Left lung (tissue), 10 donors: ENCODE data around the gene KHDC4. TPM values are rescaled to one million over a fixed set of nuclear protein-coding genes. Genes with fewer than 3 reads are reported as not detected.
A peak's percentile ranks its signal among the peaks of the same experiment; 100 is the strongest.

Experiments
- ATAC-seq: fragments of 200-7000 bp; cut with Tn5 transposase; one replicate; pipeline ENCODE4 v1.9.1; 2020; ENCODE audit warnings: moderate library complexity
- DNase-seq, 4 donors: peaks; one replicate each; pipeline ENCODE4 v3.0.0-alpha.2; 2013 to 2020
- H3K27ac ChIP-seq, 2 donors: fragments of 200-600 bp; sonication (generic) in 1 of 2; one replicate each; pipeline versions ENCODE4 v1.5.0 to v1.8.0; 2020 to 2021
- H3K27me3 ChIP-seq, 2 donors: fragments of 200-600 bp; sonication (generic) in 1 of 2; one replicate each; pipeline versions ENCODE4 v1.5.0 to v1.8.0; 2020 to 2021
- H3K36me3 ChIP-seq, 2 donors: fragments of 200-600 bp; sonication (generic) in 1 of 2; one replicate each; pipeline versions ENCODE4 v1.5.0 to v1.8.0; 2020 to 2021
- H3K4me1 ChIP-seq, 2 donors: fragments of 200-600 bp; one replicate each; pipeline ENCODE4 v1.8.0; 2021
- H3K4me3 ChIP-seq, 2 donors: fragments of 200-600 bp; sonication (generic) in 1 of 2; one replicate each; pipeline versions ENCODE4 v1.5.0 to v1.8.0; 2020 to 2021; ENCODE audit warnings: mild to moderate bottlenecking in 1 of 2
- H3K9me3 ChIP-seq, 2 donors: fragments of 200-600 bp; sonication (generic) in 1 of 2; one replicate each; pipeline versions ENCODE4 v1.5.0 to v1.8.0; 2020 to 2021
- intact Hi-C, 2 donors: fragments of 100-400 bp; cut with DNase I; formaldehyde crosslinking; loops; one replicate each; pipeline versions ENCODE4 v1.11.2 to v1.14.2; 2022
- polyA plus RNA-seq, 6 donors: library from polyadenylated mRNA; unstranded; fragments of 120-200 nt; gene quantifications; one replicate each; pipeline ENCODE4 v1.2.1, GENCODE V29; 2013; ENCODE audit not compliant: insufficient read length in 6 of 6
- total RNA-seq, 2 donors: library from RNA; stranded (reverse); fragmentation: NEBNext Ultra II Directional; extraction: Animal tissue kit (Norgen Biotek cat#: 25700); gene quantifications; one replicate each; pipeline ENCODE4 v1.2.1, GENCODE V29; 2021
- TF ChIP-seq, protein P1 (sequence below), 2 donors: fragments of 200-600 bp; sonication (generic) in 1 of 2; IDR thresholded peaks; one replicate each; pipeline versions ENCODE4 v1.5.0 to v1.8.0; 2021; ENCODE audit warnings: antibody characterized with exemption in 2 of 2
- donor health status: DM: no; HTN: yes; CAD: no.
- donor health status: DM: no; HTN: no; CAD: no.

The KHDC4 gene
- total and polyA plus RNA-seq, 8 donors = 38.2 to 86.8 (median 72.6) TPM

DNA sequence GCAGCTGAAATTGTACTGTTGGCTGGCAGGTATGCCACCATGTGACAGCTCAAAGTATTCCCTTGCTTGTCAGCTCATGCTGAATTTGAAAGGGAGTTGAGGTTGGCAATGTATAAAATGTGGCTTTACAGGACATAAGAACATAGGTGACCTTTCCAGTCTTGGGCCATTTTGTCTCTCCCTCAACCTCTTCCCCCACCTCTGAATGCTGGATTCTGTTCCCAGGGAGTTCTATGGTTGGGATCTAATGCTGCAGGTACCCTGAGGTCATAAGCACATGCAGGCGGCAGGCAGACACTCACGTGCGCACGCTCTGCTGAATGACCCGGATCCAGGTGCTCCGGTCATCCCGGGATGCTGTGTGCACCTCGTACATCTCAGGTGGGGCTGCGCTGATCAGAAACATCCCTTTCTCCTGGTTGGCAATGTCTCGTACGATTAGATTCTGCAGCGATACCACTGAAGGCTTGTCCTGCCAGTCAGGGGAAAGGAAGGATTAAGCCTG is 23.2 kb upstream of the KHDC4 start:
- TF ChIP-seq, protein P1, sequence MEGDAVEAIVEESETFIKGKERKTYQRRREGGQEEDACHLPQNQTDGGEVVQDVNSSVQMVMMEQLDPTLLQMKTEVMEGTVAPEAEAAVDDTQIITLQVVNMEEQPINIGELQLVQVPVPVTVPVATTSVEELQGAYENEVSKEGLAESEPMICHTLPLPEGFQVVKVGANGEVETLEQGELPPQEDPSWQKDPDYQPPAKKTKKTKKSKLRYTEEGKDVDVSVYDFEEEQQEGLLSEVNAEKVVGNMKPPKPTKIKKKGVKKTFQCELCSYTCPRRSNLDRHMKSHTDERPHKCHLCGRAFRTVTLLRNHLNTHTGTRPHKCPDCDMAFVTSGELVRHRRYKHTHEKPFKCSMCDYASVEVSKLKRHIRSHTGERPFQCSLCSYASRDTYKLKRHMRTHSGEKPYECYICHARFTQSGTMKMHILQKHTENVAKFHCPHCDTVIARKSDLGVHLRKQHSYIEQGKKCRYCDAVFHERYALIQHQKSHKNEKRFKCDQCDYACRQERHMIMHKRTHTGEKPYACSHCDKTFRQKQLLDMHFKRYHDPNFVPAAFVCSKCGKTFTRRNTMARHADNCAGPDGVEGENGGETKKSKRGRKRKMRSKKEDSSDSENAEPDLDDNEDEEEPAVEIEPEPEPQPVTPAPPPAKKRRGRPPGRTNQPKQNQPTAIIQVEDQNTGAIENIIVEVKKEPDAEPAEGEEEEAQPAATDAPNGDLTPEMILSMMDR (IDR thresholded peaks at IDR 0.05) = no peak
- intact Hi-C loops = no loop called here
- H3K4me1 ChIP-seq = peaks cover 10 to 38% of the 10 kb centered on the region in 2 donors
- H3K4me3 ChIP-seq = no peak overlapping the region
- peaks cover 20 to 100% of the 10 kb centered on the region in 2 donors for H3K36me3 ChIP-seq
- ATAC-seq (no peak), DNase-seq (no peak)
- H3K27ac ChIP-seq = peak overlapping the region in 1 of 2 donors; percentile 5
- H3K27me3 ChIP-seq = no peaks in the 10 kb centered on the region
- no peaks in the 10 kb centered on the region for H3K9me3 ChIP-seq

DNA sequence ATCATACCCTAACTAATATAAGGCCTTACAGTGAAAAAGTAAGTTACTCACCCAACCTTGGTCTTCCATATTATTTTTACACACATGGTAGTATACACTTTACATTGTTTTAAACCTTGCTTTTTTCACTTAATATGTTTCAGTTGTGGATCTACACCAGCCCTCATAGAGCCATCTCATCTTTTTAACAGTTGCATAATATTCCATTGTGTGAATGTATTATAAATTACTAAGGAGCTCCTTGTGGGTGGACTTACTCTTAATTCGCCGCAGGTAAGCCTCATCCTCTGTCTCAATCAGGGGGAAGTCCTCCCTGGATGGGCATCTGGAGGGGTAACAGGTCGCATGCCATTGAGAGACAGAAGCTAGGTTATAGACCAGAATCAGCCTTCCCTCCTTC is 20.4 kb upstream of the KHDC4 start:
- DNase-seq = no peak
- Histone ChIP-seq H3K4me3 (no peak overlapping the region), H3K4me1 (peaks cover 0 to 10% of the 10 kb centered on the region in 2 donors), H3K36me3 (peaks cover 19 to 100% of the 10 kb centered on the region in 2 donors), H3K27me3 (no peaks in the 10 kb centered on the region), H3K9me3 (no peaks in the 10 kb centered on the region), H3K27ac (peak overlapping the region in 1 of 2 donors; percentile 23)
- ATAC-seq = no peak
- TF ChIP-seq, protein P1 (IDR thresholded peaks at IDR 0.05) = no peak
- intact Hi-C loops = no loop called here

DNA sequence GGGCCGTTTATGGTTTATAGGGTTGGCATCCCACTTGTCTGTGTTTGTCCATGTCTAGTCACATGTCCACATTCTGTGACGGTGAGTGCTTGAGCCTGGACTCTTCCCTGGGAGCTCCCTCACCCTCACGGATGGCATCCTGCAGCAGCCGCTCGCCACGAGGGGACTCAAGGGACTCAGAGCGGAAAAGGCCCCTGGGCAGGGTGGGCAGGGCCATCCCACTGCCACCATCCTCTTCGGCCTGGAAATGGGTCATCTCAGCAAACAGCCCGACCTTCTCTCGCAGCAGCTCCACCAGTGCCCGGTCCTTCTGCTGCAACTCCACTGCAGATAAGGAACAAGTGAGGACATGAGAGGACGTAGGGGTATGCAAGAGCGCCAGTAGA is 18.3 kb upstream of the KHDC4 start:
- no peak overlapping the region for H3K4me3 ChIP-seq
- no peaks in the 10 kb centered on the region for H3K27me3 ChIP-seq
- ATAC-seq (no peak), DNase-seq (no peak)
- TF ChIP-seq, protein P1 (IDR thresholded peaks at IDR 0.05) = no peak
- no peaks in the 10 kb centered on the region for H3K9me3 ChIP-seq
- peaks cover 16 to 100% of the 10 kb centered on the region in 2 donors for H3K36me3 ChIP-seq
- intact Hi-C loops = no loop called here
- peak overlapping the region in 1 of 2 donors; percentile 30 for H3K27ac ChIP-seq
- H3K4me1 ChIP-seq = peaks cover 0 to 16% of the 10 kb centered on the region in 2 donors

DNA sequence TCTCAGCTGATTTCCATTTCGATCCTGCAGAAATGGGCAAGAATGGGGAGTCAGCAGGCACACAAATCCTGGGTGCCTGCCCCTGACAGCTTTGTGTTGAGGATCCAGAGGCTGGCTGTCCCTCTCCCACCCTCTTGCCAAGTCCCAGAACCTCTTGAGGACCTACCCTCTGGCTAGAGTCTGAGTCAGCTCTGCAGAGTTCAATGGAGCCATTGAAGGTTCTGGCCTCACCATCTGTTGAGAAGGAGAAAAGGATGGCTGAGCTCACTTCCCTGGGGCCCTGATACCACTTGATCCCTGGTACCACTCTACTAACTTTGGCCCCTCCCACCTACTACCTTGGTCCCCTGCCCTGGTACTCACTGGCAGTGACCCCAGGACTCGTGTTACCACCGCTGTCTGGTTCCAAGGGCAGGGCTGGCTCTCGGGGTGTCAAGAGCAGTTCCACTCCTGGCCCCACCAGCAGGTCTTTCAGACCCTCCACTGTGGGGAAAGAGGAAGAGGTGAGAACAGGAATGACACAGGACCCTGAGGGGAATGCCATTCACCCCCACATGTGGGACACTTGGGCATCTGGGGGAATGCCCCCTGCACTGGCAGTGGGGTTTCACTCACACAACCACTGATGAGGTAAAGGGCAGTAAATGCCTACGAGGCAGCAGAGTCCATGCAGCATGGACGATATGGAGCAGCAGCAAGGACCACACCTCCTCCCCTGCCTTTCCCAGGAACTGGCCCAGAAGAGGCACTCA is 17.7 kb upstream of the KHDC4 start:
- ATAC-seq (no peak), DNase-seq (no peak)
- TF ChIP-seq, protein P1 (IDR thresholded peaks at IDR 0.05) = no peak
- no peaks in the 10 kb centered on the region for H3K27me3 ChIP-seq
- peak overlapping the region in 1 of 2 donors; percentile 30 for H3K27ac ChIP-seq
- H3K4me3 ChIP-seq = no peak overlapping the region
- no peaks in the 10 kb centered on the region for H3K9me3 ChIP-seq
- intact Hi-C loops = no loop called here
- H3K4me1 ChIP-seq = peaks cover 0 to 22% of the 10 kb centered on the region in 2 donors
- peaks cover 16 to 100% of the 10 kb centered on the region in 2 donors for H3K36me3 ChIP-seq

DNA sequence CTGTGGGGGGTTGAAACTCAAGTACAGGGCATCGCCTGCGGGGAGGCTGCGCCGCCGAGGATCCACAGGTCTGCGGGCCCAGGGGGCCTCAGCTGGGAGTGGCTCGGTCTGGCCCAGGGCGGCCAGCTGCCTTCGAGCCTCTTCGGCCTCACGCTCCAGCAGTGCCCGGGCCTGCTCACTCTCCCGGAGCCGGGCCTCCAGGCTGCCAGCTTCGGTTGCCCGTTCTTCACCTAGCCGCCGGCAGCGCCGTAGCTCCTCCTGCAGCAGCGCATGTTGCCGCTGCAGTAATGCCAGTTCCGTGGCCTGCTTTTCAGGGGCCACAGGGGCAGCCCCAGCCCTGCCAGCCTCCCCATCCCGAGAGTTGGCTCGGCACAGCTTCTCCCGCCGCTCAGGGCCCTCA is 16.6 kb upstream of the KHDC4 start:
- ATAC-seq (no peak), DNase-seq (peak in 1 of 4 donors; percentile 77)
- Histone ChIP-seq H3K27me3 (no peaks in the 10 kb centered on the region), H3K36me3 (peaks cover 16 to 100% of the 10 kb centered on the region in 2 donors), H3K9me3 (no peaks in the 10 kb centered on the region), H3K27ac (no peak overlapping the region), H3K4me3 (no peak overlapping the region), H3K4me1 (peaks cover 0 to 33% of the 10 kb centered on the region in 2 donors)
- TF ChIP-seq, protein P1 (IDR thresholded peaks at IDR 0.05) = no peak
- intact Hi-C loops = no loop called here
